Measurements from ENCODE around the gene IFRD1. TPM values are rescaled to one million over a fixed set of nuclear protein-coding genes. Genes with fewer than 3 reads are reported as not detected.

IFRD1 gene
- total and polyA plus RNA-seq, 2 donors (not counting 3 experiments of a cell fraction or from before 2014, with no cell fraction given) = 16.8 to 43.3 TPM

GRCh38 chr7:112492186-112492585, 41.9 kb downstream of the IFRD1 start:
- Histone ChIP-seq H3K4me3 (replicated peaks in 1 of 3; ENCODE audit: insufficient read depth in 1 of 3, low read depth in 1 of 3, low read length in 3 of 3) (no peak overlapping the region), H3K4me1 (ENCODE audit: control insufficient read depth, extremely low read depth, insufficient read depth, low read length) (no peaks in the 10 kb centered on the region), H3K4me2 (ENCODE audit: insufficient read depth, low read length) (no peak overlapping the region), H3K27me3 (ENCODE audit: control insufficient read depth in 2 of 2, insufficient read depth in 2 of 2, low read length in 2 of 2) (peaks cover 0 to 2% of the 10 kb centered on the region in 2 experiments), H3K79me2 (ENCODE audit: control insufficient read depth, insufficient read depth, low read length) (no peaks in the 10 kb centered on the region), H3K36me3 (ENCODE audit: control insufficient read depth in 2 of 2, extremely low read depth in 1 of 2, insufficient read depth in 2 of 2, low read length in 2 of 2) (no peaks in the 10 kb centered on the region), H3K27ac (ENCODE audit: insufficient read depth, low read depth, low read length) (no peak overlapping the region), H3K9me3 (replicated peaks; ENCODE audit: control insufficient read depth, insufficient read depth, low read length) (no peaks in the 10 kb centered on the region), H2AFZ (ENCODE audit: low read depth, low read length) (no peak overlapping the region), H4K20me1 (replicated peaks; ENCODE audit: control insufficient read depth, extremely low read depth, insufficient read depth, low read length) (no peaks in the 10 kb centered on the region), H3K9me1 (replicated peaks; ENCODE audit: control insufficient read depth, extremely low read depth, insufficient read depth, low read length) (no peaks in the 10 kb centered on the region), H3K9ac (replicated peaks; ENCODE audit: extremely low read depth, insufficient read depth, low read length) (no peak overlapping the region)
- no TSS peak for BruUV-seq (replicated peaks)
- intact Hi-C loops (cut with micrococcal nuclease) (no loop called here), dilution Hi-C loops (cut with MboI; ENCODE audit: extremely low pct_ligation_motif_present, low sequenced_read_pairs) (no loop called here)
- TF ChIP-seq POLR2AphosphoS5 (IDR thresholded peaks at IDR 0.05; ENCODE audit: insufficient read depth, low read depth, low read length) = no peak
- TF ChIP-seq CTCF (IDR thresholded peaks at IDR 0.05; ENCODE audit: extremely low read depth in 1 of 2, insufficient read depth in 1 of 2, low read depth in 1 of 2, low read length in 2 of 2) = no peak
- no peak for TF ChIP-seq GATA2 (IDR thresholded peaks at IDR 0.05; ENCODE audit: insufficient read depth, insufficient read length, low read depth, low read length)
- TF ChIP-seq JUN (IDR thresholded peaks at IDR 0.05; ENCODE audit: borderline replicate concordance, insufficient read depth, insufficient read length, low read depth) = no peak
- TF ChIP-seq FOS (IDR thresholded peaks at IDR 0.05; ENCODE audit: borderline replicate concordance, insufficient read depth, low read length) = no peak
- FAIRE-seq (no peak), DNase-seq (ENCODE audit: low read depth, low spot score) (no peak)
- POLR2A ChIA-PET = no interaction called here
- CTCF ChIA-PET = no interaction called here

GRCh38 chr7:112494656-112495055, 44.4 kb downstream of the IFRD1 start:
- peaks cover 0 to 4% of the 10 kb centered on the region in 2 experiments for H3K27me3 ChIP-seq (ENCODE audit: control insufficient read depth in 2 of 2, insufficient read depth in 2 of 2, low read length in 2 of 2)
- TF ChIP-seq FOS (IDR thresholded peaks at IDR 0.05; ENCODE audit: borderline replicate concordance, insufficient read depth, low read length) (no peak), GATA2 (IDR thresholded peaks at IDR 0.05; ENCODE audit: insufficient read depth, insufficient read length, low read depth, low read length) (no peak), MAX (IDR thresholded peaks at IDR 0.05; ENCODE audit: insufficient read depth, insufficient read length) (no peak), MYC (IDR thresholded peaks at IDR 0.05; ENCODE audit: low read depth, low read length) (no peak)
- POLR2A ChIA-PET = no interaction called here
- intact Hi-C loops (cut with micrococcal nuclease) = loop anchor here (5.0 kb wide), 2 partner anchors 403 to 757 kb away; no protein-coding TSS in a partner anchor
- H3K9me1 ChIP-seq (replicated peaks; ENCODE audit: control insufficient read depth, extremely low read depth, insufficient read depth, low read length) = no peaks in the 10 kb centered on the region
- no TSS peak for BruUV-seq (replicated peaks)
- H2AFZ ChIP-seq (ENCODE audit: low read depth, low read length) = no peak overlapping the region
- H3K4me3 ChIP-seq (replicated peaks in 1 of 3; ENCODE audit: insufficient read depth in 1 of 3, low read depth in 1 of 3, low read length in 3 of 3) = no peak overlapping the region
- no peaks in the 10 kb centered on the region for H3K4me1 ChIP-seq (ENCODE audit: control insufficient read depth, extremely low read depth, insufficient read depth, low read length)
- no peaks in the 10 kb centered on the region for H3K36me3 ChIP-seq (ENCODE audit: control insufficient read depth in 2 of 2, extremely low read depth in 1 of 2, insufficient read depth in 2 of 2, low read length in 2 of 2)
- FAIRE-seq = no peak
- H3K27ac ChIP-seq (ENCODE audit: insufficient read depth, low read depth, low read length) = no peak overlapping the region
- H3K9me3 ChIP-seq (replicated peaks; ENCODE audit: control insufficient read depth, insufficient read depth, low read length) = no peaks in the 10 kb centered on the region
- H3K9ac ChIP-seq (replicated peaks; ENCODE audit: extremely low read depth, insufficient read depth, low read length) = no peak overlapping the region
- no peak for DNase-seq (ENCODE audit: low read depth, low spot score)
- no peak overlapping the region for H3K4me2 ChIP-seq (ENCODE audit: insufficient read depth, low read length)
- no peaks in the 10 kb centered on the region for H4K20me1 ChIP-seq (replicated peaks; ENCODE audit: control insufficient read depth, extremely low read depth, insufficient read depth, low read length)
- dilution Hi-C loops (cut with MboI; ENCODE audit: extremely low pct_ligation_motif_present, low sequenced_read_pairs) = no loop called here
- CTCF ChIA-PET = interaction anchor here (1.4 kb wide), 1 partner anchor 10 kb away, joined by 4 read pairs; no protein-coding TSS in a partner anchor
- H3K79me2 ChIP-seq (ENCODE audit: control insufficient read depth, insufficient read depth, low read length) = no peaks in the 10 kb centered on the region
